Brain microvascular endothelial cell (primary cell): ENCODE measurements around the gene CDH4.

ENCODE experiments used
- DNase-seq: peaks from one replicate; pipeline ENCODE4 v3.0.0-alpha.2; 2020
- H3K27ac ChIP-seq: fragments of 250-450 bp; sonication (Bioruptor Pico); 2 replicates; pipeline ENCODE4 v1.5.1; 2020; ENCODE audit warnings: mild to moderate bottlenecking, moderate library complexity
- H3K27me3 ChIP-seq: fragments of 250-450 bp; sonication (Bioruptor Pico); replicated peaks from 2 replicates; pipeline ENCODE4 v1.5.1; 2020; ENCODE audit warnings: mild to moderate bottlenecking
- H3K36me3 ChIP-seq: fragments of 250-450 bp; sonication (Bioruptor Pico); replicated peaks from 2 replicates; pipeline ENCODE4 v1.5.1; 2020; ENCODE audit warnings: mild to moderate bottlenecking
- H3K4me3 ChIP-seq: 2 replicates; pipeline ENCODE4 v1.5.1; 2011; ENCODE audit warnings: low read depth, mild to moderate bottlenecking, control low read depth, low read length, moderate library complexity
- in situ Hi-C: cut with HindIII; loops from 2 replicates; pipeline ENCODE4 v1.10.0; 2017; ENCODE audit warnings: low sequenced_read_pairs, low pct_ligation_motif_present
- TF ChIP-seq, protein P1 (sequence below): IDR thresholded peaks from 2 replicates; pipeline ENCODE4 v1.5.1; 2011; ENCODE audit warnings: low read depth, mild to moderate bottlenecking, moderate library complexity, low read length, control low read depth, inconsistent platforms; ENCODE audit errors: missing control alignments

Gene CDH4

DNA sequence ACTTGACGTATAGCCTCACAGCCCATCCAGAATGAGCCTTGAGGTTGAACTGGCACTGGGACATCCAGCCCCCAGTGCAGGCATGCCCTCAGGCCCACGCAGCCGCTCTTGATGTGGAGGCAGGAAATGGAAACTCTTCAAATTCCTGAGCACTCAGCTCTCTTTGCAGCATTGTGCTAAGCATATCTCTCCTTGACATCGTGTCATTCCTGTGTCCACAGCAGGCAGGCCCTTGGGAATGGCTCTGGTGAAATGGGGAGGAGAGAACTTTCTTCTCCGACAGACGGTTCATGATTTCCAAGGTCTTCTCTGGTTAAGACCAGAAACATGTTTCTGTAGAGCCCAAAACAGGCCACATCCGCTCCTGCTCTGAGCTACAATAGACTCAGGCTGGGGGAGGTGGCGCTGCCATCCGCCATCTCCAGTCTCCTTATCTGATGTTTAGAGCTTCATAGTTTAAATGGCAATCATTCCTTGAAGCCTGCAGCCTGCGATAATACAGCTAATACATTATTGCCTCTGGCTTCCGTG lies 248.8 kb downstream of the CDH4 start:
- TF ChIP-seq, protein P1, sequence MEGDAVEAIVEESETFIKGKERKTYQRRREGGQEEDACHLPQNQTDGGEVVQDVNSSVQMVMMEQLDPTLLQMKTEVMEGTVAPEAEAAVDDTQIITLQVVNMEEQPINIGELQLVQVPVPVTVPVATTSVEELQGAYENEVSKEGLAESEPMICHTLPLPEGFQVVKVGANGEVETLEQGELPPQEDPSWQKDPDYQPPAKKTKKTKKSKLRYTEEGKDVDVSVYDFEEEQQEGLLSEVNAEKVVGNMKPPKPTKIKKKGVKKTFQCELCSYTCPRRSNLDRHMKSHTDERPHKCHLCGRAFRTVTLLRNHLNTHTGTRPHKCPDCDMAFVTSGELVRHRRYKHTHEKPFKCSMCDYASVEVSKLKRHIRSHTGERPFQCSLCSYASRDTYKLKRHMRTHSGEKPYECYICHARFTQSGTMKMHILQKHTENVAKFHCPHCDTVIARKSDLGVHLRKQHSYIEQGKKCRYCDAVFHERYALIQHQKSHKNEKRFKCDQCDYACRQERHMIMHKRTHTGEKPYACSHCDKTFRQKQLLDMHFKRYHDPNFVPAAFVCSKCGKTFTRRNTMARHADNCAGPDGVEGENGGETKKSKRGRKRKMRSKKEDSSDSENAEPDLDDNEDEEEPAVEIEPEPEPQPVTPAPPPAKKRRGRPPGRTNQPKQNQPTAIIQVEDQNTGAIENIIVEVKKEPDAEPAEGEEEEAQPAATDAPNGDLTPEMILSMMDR = no peak
- no peaks in the 10 kb centered on the region for H3K36me3 ChIP-seq
- in situ Hi-C loops = no loop called here
- no peak for DNase-seq
- no peak overlapping the region for H3K4me3 ChIP-seq
- no peak overlapping the region for H3K27ac ChIP-seq
- no peaks in the 10 kb centered on the region for H3K27me3 ChIP-seq

DNA sequence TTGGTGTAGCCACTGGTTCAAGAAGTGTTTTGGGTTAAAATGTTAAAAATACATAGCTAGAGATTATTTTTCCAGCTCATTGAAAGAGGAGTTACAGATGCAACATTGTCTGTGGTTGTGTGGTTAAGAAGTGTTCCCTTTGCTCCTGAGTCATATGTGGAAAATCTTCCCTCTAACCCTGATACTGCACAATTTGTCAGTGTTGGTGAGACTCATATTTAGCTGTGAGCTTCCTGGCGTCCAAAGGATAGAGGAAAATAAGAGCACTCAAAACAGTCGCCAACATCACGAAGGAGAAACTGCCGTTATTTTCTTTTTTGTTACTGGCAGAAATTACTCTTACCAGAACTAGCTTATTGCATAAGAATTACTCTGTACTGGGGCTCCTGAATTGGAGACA lies 250.4 kb downstream of the CDH4 start:
- Histone ChIP-seq H3K27me3 (no peaks in the 10 kb centered on the region), H3K36me3 (no peaks in the 10 kb centered on the region), H3K4me3 (no peak overlapping the region), H3K27ac (no peak overlapping the region)
- no peak for DNase-seq
- TF ChIP-seq, protein P1 = no peak
- in situ Hi-C loops = no loop called here

DNA sequence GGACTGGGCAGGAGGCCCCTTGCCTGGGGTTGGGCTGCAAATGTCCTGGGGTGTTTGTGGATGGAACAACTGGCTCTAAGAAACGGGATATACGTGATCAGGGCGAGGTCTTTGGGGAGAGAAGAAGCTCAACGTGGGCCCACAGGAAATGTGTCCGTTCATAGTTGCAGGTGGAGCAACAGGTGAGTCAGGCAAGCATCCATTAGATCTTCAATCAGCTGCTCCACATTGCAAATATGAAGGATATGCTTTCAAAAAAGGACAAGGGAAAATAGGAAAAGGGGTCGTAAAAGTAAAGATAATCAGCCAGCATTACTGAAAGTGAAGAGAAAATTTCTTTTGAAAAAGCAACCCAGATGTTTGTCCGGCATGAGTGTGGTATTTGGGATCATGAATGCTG lies 251.0 kb downstream of the CDH4 start:
- no peak overlapping the region for H3K4me3 ChIP-seq

DNA sequence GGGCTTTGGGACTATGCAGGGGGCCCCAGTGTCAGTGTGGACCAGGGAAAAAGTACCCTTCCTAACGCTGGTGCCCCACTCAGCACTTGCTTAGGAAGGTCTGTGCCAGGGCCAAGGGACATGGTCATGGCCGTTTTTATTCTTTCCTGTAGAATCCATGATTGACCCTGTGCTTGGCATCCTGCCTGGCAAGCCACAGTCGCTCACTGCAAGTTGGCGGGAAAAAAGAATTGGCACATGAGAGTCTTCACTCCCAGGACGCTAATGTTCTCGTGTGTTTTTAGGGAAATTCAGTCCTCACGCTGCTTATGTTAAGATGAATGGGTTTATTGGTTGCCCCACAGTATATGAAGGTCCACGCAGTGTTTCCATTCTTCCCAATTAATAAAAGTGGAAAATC lies 253.4 kb downstream of the CDH4 start:
- TF ChIP-seq, protein P1 = no peak
- no peak overlapping the region for H3K4me3 ChIP-seq
- H3K27me3 ChIP-seq = no peaks in the 10 kb centered on the region
- no peak overlapping the region for H3K27ac ChIP-seq
- in situ Hi-C loops = no loop called here
- DNase-seq = no peak
- H3K36me3 ChIP-seq = no peaks in the 10 kb centered on the region

More for the DNA sequence above, 251.0 kb downstream of the CDH4 start:
- TF ChIP-seq, protein P1 = no peak
- in situ Hi-C loops = no loop called here
- DNase-seq = no peak
- Histone ChIP-seq H3K27me3 (no peaks in the 10 kb centered on the region), H3K36me3 (no peaks in the 10 kb centered on the region), H3K27ac (no peak overlapping the region)

DNA sequence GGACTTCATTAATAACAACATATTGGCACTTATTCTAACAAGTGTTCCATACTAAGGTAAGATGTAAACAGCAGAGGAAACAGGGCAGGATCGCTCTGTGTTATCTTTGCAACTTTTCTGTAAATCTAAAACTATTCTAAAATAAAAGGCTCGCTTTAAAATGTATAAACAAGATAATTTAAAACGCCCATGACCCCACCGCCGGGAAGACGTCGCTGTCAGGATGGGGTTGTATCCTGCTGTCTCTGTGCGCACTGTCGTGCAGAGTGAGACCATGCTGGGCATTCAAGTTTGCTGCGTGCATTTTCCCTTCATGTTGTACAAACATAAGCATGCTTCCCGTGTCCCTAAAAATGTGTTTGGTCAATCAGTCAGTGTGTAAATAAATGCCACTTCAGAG lies 255.7 kb downstream of the CDH4 start:
- DNase-seq = no peak
- Histone ChIP-seq H3K4me3 (no peak overlapping the region), H3K27me3 (no peaks in the 10 kb centered on the region), H3K36me3 (no peaks in the 10 kb centered on the region), H3K27ac (no peak overlapping the region)
- TF ChIP-seq, protein P1 = no peak
- in situ Hi-C loops = no loop called here
